HG02852 (cell line): ENCODE data around the gene CSF3.

Source experiments
- ATAC-seq: cut with Tn5 transposase; IDR thresholded peaks from one replicate; pipeline ENCODE4 v1.9.1; 2021; ENCODE audit warnings: mild to moderate bottlenecking, moderate library complexity; ENCODE audit not compliant: unreplicated experiment

Gene CSF3

DNA sequence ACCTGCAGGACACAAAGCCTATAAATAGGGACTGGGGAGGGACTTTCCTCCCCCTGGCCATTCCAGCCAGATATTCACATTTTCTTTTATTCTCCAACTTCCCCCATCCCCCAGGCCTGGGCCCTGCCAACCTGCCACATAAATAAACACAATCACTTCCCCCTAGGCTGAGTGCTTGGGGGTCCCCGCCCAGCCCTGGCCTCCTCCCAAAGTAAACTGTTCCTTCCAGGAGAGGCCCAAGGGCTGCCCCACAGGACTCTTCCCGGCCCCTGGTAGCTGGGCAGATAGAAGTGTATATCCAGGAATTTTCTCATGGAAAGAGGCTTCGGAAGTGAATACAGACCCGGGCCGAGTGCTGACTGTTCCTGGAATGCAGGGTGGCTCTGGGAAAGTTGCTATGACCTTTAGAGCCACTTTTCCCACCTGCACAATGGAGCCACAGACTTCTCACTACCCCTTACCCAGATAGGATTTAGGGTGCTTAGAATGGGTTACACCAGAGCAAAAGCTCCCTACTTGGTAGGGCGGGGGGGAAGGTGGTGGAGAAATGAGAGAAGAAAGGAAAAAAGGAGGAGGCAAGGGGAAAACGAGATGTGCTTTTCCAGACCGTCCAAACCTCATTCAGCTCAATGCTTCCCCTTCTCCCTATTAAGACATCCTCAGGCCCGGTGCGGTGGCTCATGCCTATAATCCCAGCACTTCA, 8.5 kb downstream of the CSF3 start:
- ATAC-seq: no peak

DNA sequence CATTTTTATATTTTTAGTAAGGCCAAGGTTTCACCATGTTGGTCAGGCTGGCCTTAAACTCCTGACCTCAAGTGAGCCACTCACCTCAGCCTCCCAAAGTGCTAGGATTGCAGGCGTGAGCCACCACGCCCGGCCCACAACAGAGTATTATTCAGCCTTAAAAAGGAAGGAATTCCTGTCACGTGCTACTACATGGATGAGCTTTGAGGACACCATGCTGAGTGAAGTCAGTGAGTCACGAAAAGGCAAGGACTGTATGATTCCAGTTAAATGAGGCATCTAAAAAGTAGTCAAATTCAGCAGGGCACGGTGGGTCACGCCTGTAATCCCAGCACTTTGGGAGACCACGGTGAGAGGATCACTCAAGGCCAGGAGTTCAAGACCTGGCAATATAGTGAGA, 9.7 kb downstream of the CSF3 start:
- no peak for ATAC-seq

DNA sequence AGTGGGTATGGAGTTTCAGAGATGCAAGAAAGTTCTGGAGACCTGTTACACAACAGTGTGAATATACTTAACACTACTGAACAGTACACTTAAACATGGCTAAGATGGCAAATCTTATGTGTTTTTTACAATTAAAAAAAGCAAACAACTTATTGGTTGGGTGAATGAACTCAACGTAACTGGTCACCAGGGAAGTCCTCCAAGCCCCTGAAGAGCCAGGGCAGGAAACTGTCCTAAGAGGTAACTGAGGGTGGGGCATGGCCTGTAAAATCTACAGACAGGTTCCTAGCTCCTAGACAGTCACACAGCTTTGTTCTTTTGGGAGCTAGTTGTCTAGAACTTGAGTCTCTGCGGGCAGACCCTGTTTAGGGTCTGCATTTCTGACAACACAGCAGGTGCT, 10.3 kb downstream of the CSF3 start:
- no peak for ATAC-seq

DNA sequence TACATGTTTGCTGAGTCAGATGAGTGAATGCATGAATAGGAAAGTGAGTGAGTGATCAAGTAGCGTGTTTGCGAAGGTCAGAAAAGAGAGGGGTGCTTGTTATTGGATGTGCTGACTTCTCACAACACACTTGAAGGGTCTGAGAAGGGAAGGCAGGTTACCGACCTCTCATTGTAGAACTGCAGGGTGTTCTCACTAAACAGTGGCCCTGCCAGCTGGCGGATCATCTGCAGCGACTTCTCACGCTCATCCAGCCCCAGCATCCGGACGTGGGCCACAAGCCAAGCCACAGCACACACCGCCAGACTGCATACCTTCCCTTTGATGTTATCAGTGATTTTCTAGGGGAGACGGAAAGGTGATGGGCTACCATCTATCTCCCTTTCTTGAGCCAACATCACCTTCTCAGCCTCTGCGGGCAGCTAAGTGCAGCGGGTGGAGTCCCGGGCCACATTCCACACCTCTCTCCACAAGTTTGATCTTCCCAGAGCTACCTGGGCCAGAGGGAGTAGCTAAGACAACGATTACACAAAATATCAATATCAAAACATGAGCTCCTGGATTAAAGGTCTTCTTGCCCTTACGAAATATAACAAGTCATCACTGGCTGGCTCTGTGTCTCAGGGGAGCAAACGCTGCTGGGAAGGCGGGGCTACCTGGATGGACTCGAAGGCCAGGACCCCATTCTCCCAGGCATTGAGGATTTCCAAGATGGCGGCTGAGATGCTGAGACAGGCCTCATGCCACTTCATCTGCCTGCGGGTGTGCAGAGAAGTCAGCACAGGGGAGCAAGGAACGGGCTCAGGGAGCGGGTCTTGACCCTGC, 11.0 kb downstream of the CSF3 start:
- no peak for ATAC-seq

DNA sequence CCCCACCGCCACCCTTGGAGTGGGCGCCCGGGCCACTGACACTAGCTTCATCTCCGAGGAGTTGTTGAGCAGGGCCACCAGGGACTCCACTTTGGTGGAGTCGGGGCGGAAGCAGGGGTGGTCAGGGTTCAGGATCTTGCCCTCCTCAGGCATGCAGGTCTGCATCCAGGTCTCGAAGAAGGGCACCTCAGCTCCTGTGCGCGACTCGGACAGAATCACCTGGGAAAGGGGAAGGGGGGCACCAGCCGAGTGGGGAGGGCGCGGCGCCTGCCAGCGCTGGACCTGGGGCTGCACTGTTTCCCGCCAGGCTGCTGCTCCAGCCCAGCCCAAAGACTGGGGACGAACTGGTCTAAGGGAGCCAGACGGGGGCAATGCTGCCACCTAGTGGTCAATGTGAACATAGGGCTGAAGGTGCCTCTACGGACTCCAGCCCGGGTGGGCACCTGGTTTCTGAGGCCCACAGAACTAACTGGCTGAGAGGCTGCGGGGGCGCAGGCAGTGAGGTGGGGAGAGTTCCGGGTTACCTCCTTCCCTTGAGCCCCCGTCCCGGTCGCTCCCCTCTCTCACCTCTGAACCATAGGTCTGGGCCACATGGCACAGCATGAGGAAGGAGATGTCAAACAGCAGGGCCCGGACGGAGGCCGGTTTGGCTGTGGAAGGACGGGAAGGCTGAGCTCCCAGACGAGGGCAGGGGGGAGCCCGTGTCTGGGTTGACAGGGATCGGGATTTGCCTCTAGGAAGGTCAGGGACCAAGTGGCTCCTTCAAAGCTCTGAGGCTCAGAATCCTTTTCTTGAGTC, 11.8 kb downstream of the CSF3 start:
- ATAC-seq: no peak

DNA sequence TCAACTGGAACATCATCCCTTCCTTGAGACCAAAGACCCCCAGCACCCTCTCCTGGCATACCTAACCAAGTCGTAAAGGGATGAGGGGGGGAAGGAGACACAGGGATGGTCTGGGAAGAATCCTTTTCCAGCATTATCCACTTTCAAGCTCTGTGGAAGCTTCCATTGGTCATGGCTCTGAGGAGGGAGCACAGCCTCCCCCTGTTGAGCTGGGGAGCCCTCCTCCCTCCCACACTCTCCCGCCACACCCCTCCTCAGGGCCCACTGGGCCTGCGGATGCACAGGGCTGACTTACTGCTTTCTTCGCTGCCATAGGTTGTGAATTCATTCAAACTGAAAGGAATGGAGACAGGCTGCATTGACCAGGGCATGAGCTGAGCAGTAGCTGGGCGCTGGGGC, 12.4 kb downstream of the CSF3 start:
- no peak for ATAC-seq

DNA sequence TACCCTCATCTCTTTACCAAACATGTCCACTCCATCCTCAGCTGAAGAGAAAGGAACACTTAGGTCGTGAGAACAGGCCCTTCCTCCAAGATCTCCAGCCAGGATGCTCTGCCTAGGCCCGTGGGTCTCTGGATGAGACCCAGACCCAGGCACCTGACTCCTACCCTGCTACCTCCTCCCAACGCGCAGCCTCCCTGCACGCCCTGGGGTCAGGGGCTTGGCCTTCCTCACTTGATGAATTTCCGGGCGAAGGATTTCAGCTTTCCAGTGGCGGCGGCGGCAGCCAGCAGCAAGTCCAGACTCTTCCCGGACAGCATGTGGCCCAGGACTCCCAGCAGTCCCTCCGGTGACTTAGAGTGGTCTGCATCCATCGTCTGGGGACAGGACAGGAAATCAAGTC, 13.4 kb downstream of the CSF3 start:
- no peak for ATAC-seq

DNA sequence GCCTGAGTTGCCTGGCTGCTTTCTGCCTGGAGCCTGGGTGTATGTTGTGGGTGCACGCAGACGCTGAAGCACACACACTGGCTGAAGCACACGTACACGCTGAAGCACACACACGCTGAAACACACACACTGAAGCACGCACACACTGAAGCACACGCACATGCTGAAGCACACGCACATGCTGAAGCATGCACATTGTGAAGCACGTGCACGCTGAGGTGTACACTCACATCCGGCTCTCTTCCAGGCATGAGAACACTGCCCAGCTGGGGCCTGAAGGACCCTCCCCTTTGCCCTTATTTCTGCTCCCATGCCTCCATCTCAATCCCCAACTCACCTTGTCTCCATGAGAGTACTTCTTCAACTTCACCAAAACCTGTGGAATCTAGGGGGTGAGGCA, 16.5 kb downstream of the CSF3 start:
- ATAC-seq: no peak

DNA sequence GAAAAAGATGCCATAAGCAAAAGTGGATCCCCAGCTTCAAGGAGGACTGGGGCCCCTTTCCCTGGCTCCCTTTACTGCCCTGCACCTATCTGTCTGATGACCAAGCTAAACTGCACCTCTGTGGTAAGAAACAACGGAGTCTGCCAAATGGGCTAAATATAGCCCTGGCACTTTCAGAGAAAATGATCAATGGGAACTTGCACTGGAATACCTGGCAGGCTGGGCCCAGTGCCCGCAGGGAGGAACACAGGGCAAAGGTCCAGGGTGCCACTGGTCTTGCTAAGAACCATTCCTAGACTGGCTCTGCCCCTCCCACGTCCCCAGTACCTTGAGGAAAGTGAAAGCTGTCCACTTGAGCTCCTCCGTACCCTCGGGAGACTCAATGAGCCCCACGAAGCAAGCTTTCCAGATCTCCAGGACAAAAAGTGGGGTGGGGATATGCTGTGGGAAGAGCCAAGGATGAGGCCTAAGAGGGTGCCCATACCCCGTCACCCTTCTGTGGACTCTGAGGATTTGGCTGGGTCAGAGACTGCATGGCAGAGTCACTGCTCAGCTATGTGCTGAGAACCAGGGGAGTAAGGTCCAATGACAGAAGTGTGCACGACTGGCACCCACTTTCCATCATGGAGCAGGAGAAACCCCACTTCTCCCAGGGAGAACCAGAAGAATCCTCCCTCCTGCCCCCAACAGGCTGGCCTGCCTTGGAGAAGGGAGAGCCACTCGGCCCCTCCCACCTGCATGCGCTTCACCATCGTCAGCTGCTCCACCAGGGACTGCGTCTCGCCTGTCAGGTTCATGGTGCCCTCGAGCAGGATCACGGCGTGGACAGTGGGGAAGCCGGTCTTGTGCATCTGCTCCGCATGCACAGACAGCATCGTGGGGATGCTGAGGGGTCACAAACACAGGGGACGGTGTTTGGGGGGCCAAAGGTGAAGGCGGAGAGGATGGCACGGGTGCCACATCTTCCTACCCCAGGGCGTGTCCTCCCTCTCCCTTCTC, 17.4 kb downstream of the CSF3 start:
- ATAC-seq: no peak

DNA sequence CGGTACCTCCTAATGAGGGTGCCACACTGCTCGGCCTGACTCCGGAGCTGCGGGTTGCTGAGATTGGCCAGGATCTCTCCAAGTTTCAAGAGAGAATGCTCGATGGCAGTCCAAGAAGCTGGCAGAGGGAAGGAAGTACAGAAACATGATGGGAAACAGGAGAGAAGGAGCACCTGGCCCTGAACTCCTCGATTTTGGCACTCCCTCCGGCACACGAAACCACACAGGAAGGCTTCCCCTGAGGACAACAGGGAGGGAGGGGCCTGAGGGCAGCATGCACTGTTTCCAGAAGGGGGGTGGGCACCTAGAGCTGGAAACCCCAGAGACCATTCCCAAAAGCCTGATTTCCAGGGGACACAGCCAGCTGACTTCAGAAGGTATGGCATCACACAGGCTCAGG, 18.1 kb downstream of the CSF3 start:
- ATAC-seq: no peak

DNA sequence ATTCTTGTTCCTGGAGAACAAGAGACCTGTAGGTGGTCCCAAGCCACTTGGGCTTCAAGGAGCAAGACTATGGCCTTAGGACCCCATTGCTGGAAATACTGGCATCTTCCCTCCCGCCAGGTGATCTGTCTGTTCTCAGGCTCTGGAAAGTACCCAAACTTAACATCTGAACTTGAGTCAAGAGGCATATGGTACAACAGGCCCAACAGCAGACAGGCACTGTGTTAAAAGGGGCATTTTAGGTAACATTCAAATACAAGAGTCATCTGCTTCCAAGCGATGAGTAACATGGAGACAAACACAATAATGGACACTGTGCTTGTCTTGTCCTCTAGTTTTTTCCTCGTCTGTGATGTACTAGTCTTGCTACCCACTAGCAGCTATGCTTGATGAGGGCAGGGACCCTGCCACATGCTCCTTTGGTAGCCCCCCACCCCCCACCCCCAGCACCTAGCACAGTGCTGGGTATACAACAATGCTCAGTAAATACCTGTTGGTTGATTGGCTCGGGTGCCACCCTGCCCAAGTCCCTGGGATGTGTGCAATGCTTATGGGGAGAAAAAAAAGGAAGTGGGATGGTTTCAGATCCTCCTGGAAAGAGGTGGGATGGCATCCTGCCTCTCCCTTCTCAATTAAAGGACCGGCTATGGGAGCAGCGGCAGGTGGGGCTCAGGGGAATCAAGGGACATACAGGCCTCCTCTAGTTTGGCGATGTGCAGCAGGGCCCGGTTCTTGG, 19.4 kb downstream of the CSF3 start:
- ATAC-seq: no peak

DNA sequence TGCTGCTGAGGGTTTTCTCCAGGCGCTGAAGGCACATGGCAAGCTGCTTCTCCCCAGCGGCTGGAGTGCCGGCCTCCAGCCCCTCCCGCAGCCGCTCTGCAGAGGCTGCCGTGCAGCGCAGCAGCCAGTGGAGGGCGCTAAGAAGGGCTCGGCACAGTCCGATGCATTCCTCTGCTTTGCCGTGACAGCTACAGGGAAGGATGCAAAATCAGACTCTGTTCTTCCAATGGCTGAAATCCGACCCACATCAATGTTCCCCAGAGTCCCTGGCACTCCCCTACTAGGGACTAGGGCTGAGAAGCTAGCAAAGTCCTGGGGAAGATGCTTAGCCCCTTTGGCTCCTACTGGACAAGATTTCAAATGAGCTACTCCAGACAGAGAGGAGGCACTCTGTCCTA, 19.9 kb downstream of the CSF3 start:
- ATAC-seq: no peak

DNA sequence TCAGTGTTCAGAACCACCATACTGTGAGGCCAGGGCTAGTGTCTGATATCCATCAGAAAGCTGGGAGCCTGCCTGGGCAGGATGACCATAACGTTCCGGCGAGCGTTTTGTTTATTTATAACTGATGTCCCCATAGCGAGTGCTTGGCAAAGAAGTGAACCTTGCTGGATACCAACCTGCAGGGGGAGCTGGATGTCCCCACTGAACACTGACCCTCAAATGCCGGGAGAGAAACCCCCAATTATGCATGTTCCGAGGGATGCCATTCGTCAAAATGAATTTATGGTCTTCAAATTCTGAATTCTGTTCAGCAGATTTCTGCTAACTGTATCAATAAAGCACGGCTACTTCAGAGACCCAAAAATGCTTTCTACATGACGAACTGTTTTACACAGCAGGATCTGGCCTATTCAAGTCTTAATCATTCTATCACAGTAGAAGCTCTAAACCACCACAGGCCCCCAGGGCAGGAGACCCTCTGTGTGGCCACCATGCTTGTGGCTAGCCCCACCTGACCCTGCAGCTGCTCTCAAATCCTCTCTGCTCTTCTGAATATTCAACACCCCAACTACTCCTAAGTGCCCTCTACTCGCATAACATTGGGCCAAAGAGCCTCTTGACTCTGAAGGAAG, 23.8 kb downstream of the CSF3 start:
- ATAC-seq: no peak

DNA sequence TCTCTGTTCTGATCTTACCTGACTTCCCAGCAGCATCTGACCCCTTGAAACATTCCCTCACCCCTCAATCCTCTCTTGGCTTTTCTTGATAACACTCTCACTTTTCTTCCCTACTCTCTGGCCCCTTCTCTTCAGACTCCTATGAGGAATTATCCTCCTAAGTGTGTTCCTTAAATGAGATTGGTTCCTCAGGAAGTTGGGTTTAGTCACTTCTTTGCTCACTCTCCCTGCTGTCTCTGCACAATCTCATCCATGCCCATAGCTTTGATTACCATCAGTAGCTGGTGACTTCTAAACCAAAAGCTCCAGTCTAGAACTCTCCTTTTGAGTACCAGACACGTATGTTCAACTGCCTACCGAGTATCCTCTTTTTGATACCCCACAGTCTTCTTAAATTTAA, 26.0 kb downstream of the CSF3 start:
- ATAC-seq: no peak

DNA sequence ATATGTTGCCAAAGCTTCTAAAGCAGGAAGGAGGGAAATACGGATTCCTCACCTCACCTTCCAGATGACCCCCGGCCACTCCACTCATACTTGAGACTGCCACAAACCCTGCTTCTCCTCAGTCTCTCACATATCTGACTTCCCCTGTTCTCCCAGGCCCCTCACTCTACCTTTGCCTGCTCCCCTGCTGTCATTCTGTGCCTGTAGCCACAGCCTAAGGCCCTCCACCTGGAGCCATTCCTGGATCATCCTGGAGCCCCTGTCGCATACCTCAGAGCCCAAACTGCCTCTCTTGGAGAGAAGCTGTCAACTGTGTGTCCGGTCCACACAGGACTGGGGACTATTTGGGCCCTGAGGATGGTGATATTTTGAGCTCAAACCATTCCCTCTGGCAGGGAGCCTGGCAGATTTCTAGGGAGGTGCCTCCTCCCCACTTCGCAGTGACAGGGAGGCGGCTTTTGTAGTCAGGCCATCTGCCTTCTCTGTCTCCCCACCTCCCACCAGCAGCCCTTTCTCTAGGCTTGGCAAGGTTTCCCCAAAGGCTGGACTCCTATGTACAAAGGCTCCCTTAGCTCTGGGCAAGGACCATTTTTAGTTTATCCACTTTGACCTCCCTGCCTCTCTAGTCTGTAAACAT, 41.3 kb downstream of the CSF3 start:
- no peak for ATAC-seq

DNA sequence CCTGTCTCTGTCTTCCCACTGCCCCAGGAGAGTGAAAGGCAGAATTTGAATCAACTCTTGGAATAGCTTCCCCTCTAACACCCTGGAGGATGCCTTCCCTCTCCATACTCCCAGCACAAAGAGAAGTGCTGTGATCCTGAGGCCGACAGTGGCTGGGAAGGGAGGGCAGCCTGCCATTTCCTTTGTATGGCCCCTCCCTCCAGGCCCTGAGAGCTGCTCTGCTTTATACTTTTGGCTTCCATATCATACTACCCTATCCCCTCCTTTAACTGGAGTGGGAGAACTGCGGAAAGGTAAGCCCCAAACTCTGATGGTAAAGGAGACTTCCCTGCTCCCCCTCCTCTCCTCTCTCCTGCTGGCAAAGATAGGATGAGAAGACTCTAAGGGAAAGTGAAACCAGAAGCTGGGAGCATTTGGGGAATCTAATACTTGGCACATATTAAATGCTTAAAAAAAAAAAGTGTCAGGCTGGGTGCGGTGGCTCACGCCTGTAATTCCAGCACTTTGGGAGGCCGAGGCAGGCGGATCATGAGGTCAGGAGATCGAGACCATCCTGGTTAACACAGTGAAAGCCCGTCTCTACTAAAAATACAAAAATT, 43.0 kb downstream of the CSF3 start:
- ATAC-seq: no peak

DNA sequence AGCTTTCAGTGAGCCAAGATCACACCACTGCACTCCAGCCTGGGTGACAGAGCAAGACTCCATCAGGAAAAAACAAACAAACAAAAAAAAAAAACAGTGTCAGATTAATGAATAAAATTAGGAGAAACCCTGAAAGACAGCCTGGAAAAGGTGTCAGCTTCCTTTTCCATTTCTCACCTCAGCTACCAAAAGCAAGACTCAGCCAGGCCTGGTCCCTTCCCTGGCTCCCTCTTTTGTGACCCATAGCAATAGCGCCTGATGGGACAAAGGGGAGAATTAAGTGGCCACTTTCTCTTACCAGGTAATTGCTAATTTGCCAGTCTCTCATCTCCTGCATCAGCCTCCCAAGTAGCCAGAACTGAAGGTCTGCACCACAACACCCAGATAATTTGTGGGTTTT, 43.6 kb downstream of the CSF3 start:
- no peak for ATAC-seq

DNA sequence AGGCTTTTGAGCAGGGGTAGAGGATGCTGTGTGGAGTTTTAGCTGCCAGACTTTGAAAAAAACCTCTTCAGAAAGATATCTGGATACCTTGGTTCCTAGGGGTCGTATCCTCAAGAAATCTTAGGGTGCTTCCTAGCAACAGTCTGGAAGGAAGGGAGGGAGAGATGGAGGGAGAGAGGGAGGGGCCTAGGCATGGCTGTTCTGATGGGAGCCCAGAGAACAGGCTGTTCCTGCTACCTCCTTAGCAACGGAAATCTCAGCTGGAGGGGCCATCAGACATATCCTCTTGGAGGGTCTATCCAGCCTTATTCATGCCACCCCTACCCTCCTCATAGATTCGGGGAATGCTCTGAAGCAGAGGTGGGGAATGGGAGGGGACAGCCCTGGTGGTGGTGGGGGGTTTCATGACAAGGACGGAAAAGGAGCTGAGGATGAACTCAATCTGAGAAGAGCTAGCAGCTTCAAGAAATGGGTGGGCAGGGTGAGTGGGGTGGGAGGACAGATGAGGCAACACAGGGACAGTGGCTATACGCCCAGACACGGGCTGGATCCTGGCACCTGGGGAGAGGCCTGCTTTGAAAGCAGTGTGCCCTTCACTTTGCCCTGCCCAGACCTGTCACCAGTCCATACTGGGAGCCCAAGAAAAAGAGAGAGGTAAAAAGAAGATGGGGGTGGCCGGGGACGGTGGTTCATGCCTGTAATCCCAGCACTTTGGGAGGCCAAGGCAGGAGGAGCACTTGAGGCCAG, 44.7 kb downstream of the CSF3 start:
- ATAC-seq: no peak
